Pancreas (tissue), 10 donors: ENCODE measurements around the gene EVC. TPM values are rescaled to one million over a fixed set of nuclear protein-coding genes. Genes with fewer than 3 reads are reported as not detected.

ENCODE experiments used
- ATAC-seq, 4 donors: fragments of 200-7000 bp; cut with Tn5 transposase; one replicate each; pipeline versions ENCODE4 v1.8.0 to v1.9.1; 2020; ENCODE audit warnings: mild to moderate bottlenecking in 4 of 4, moderate library complexity in 4 of 4
- DNase-seq, 6 donors: peaks; one replicate each; pipeline ENCODE4 v3.0.0-alpha.2; 2020
- FAIRE-seq: peaks from 2 replicates; lab custom pipeline; 2012; peaks lifted over from hg19 to GRCh38; lab: Jason Lieb, UNC
- H3K27ac ChIP-seq, 4 donors: fragments of 200-600 bp; sonication (generic); 1 replicate in 3 of 4; 2 replicates in 1 of 4; pipeline versions ENCODE4 v1.5.0 to v1.8.0; 2020
- H3K27me3 ChIP-seq, 4 donors: fragments of 200-600 bp; one replicate each; pipeline ENCODE4 v1.8.0; 2021
- H3K36me3 ChIP-seq, 3 donors: fragments of 200-600 bp; sonication (generic) in 1 of 3; one replicate each; pipeline versions ENCODE4 v1.5.0 to v1.8.0; 2020 to 2021
- H3K4me1 ChIP-seq, 3 donors: fragments of 200-600 bp; one replicate each; pipeline ENCODE4 v1.8.0; 2021
- H3K4me3 ChIP-seq, 4 donors: fragments of 200-600 bp; sonication (generic) in 2 of 4; one replicate each; pipeline versions ENCODE4 v1.5.0 to v1.8.0; 2020 to 2021
- H3K9me3 ChIP-seq, 4 donors: fragments of 200-600 bp; one replicate each; pipeline ENCODE4 v1.8.0; 2021
- CTCF ChIP-seq, 4 donors: fragments of 200-600 bp; sonication (generic) in 3 of 4; IDR thresholded peaks; one replicate each; pipeline versions ENCODE4 v1.5.0 to v1.8.0; 2021; ENCODE audit warnings: antibody characterized with exemption in 4 of 4
- WGBS, 2 donors: extraction: QIAGEN DNeasy Blood & Tissue Kit; methylation state at CpG; one replicate each; pipeline ENCODE4 v1.1.7; 2013; 5-methylcytosine and 5-hydroxymethylcytosine counted together
- intact Hi-C, 3 donors: fragments of 100-400 bp; cut with DNase I; formaldehyde crosslinking; loops; one replicate each; pipeline versions ENCODE4 v1.11.1 to v1.14.2; 2022
- polyA plus RNA-seq, 2 donors: library from polyadenylated mRNA; stranded (reverse); fragments of 200-250 nt; gene quantifications; one replicate each; pipeline ENCODE4 v1.2.3, GENCODE V29; 2013
- total RNA-seq, 6 donors: library from RNA; stranded (reverse); fragmentation: NEBNext Ultra II Directional in 4 of 6; extraction: Animal tissue kit (Norgen Biotek cat#: 25700) in 4 of 6; gene quantifications; one replicate each; pipeline versions ENCODE4 v1.2.1 to v1.2.4, GENCODE V29; 2021 to 2023
- donor health status: healthy with polysubstance abuse.
- donor health status: DM: no; HTN: no; CAD: no; lungs with moderate emphysema.
- donor health status: DM: no; HTN: no; CAD: no.
- donor health status: control.
- donor health status: control.
- donor health status: Bipolar disorder and iron deficiency.
- donor health status: DM: yes; HTN: yes; CAD: no.
- donor health status: DM: no; HTN: no; CAD: no.
- donor health status: DM: no; HTN: no; CAD: no.
- donor health status: DM: yes; HTN: yes; CAD: no.

EVC gene
- total and polyA plus RNA-seq, 8 donors: 2.8 to 17.8 (median 11.9) TPM

- Histone ChIP-seq H3K4me3 (no peak overlapping the region), H3K9me3 (no peaks in the 10 kb centered on the region), H3K36me3 (no peaks in the 10 kb centered on the region), H3K27me3 (no peaks in the 10 kb centered on the region), H3K4me1 (no peaks in the 10 kb centered on the region), H3K27ac (no peak overlapping the region)
- 89 to 96% methylated on average over 10 of the region's 10 CpGs for WGBS, 2 donors
- ATAC-seq (no peak), DNase-seq (no peak), FAIRE-seq (no peak)
- intact Hi-C loops: no loop called here
- TF ChIP-seq CTCF (IDR thresholded peaks at IDR 0.05): no peak
These were observed 112.7 kb downstream of the EVC start for GRCh38 chr4:5823542-5824211.

GRCh38 chr4:5824227-5824626 lies 113.2 kb downstream of the EVC start:
- ATAC-seq (no peak), DNase-seq (no peak), FAIRE-seq (no peak)
- WGBS, 2 donors: 86 to 90% methylated on average over 7 of the region's 7 CpGs
- Histone ChIP-seq H3K27ac (no peak overlapping the region), H3K4me1 (no peaks in the 10 kb centered on the region), H3K9me3 (no peaks in the 10 kb centered on the region), H3K27me3 (no peaks in the 10 kb centered on the region), H3K36me3 (no peaks in the 10 kb centered on the region), H3K4me3 (no peak overlapping the region)
- intact Hi-C loops: no loop called here
- no peak for TF ChIP-seq CTCF (IDR thresholded peaks at IDR 0.05)

GRCh38 chr4:5824635-5825034 lies 113.6 kb downstream of the EVC start:
- Histone ChIP-seq H3K9me3 (no peaks in the 10 kb centered on the region), H3K36me3 (no peaks in the 10 kb centered on the region), H3K4me3 (no peak overlapping the region), H3K4me1 (no peaks in the 10 kb centered on the region), H3K27ac (no peak overlapping the region), H3K27me3 (no peaks in the 10 kb centered on the region)
- peak in 3 of 4 donors; percentile 22 to 28 (median 27) for ATAC-seq
- intact Hi-C loops: no loop called here
- DNase-seq: no peak
- no peak for FAIRE-seq
- TF ChIP-seq CTCF (IDR thresholded peaks at IDR 0.05): peak in 1 of 4 donors; percentile 12
- 72 to 80% methylated on average over 6 of the region's 6 CpGs for WGBS, 2 donors

- no peak for FAIRE-seq
- H3K4me3 ChIP-seq: no peak overlapping the region
- no peaks in the 10 kb centered on the region for H3K36me3 ChIP-seq
- no peak for ATAC-seq
- WGBS, 2 donors: 82 to 93% methylated on average over 19 of the region's 19 CpGs
- TF ChIP-seq CTCF (IDR thresholded peaks at IDR 0.05): no peak
- H3K4me1 ChIP-seq: no peaks in the 10 kb centered on the region
- no peak for DNase-seq
- intact Hi-C loops: no loop called here
- no peak overlapping the region for H3K27ac ChIP-seq
- H3K27me3 ChIP-seq: no peaks in the 10 kb centered on the region
- no peaks in the 10 kb centered on the region for H3K9me3 ChIP-seq
These were observed 114.5 kb downstream of the EVC start for GRCh38 chr4:5825321-5826041.
